Right ventricle myocardium superior (tissue), 1 donor: ENCODE measurements around the gene SYS1. TPM values are rescaled to one million over a fixed set of nuclear protein-coding genes. Genes with fewer than 3 reads are reported as not detected.
A peak's percentile ranks its signal among the peaks of the same experiment; 100 is the strongest.

ENCODE experiments used
- ATAC-seq: fragments of 200-7000 bp; cut with Tn5 transposase; one replicate; pipeline ENCODE4 v1.9.1; 2020; ENCODE audit warnings: mild to moderate bottlenecking; ENCODE audit not compliant: poor library complexity
- DNase-seq: peaks from one replicate; pipeline ENCODE4 v3.0.0-alpha.2; 2020
- intact Hi-C: fragments of 100-400 bp; cut with DNase I; formaldehyde crosslinking; loops from one replicate; pipeline ENCODE4 v1.11.2; 2022
- long read RNA-seq: library from polyadenylated mRNA; unstranded; transcript quantifications from one replicate; pipeline ENCODE4 v2.0.0, GENCODE V29; 2021
- total RNA-seq: library from RNA; stranded (reverse); fragmentation: NEBNext Ultra II Directional; extraction: Animal tissue kit (Norgen Biotek cat#: 25700); gene quantifications from one replicate; pipeline ENCODE4 v1.2.1, GENCODE V29; 2021
- donor health status: DM: no; HTN: yes; CAD: no; lungs with severe emphysema.

The SYS1 gene
- total RNA-seq: 25.3 TPM
- long read RNA-seq, transcript SYS1-201 (4 exons, 2,862 nt): major isoform, 82 of 86 reads
- long read RNA-seq, partial matches to known transcripts: 0 of 86 reads
- long read RNA-seq, other reads (novel, unspliced or antisense): 1 of 86 reads

DNA sequence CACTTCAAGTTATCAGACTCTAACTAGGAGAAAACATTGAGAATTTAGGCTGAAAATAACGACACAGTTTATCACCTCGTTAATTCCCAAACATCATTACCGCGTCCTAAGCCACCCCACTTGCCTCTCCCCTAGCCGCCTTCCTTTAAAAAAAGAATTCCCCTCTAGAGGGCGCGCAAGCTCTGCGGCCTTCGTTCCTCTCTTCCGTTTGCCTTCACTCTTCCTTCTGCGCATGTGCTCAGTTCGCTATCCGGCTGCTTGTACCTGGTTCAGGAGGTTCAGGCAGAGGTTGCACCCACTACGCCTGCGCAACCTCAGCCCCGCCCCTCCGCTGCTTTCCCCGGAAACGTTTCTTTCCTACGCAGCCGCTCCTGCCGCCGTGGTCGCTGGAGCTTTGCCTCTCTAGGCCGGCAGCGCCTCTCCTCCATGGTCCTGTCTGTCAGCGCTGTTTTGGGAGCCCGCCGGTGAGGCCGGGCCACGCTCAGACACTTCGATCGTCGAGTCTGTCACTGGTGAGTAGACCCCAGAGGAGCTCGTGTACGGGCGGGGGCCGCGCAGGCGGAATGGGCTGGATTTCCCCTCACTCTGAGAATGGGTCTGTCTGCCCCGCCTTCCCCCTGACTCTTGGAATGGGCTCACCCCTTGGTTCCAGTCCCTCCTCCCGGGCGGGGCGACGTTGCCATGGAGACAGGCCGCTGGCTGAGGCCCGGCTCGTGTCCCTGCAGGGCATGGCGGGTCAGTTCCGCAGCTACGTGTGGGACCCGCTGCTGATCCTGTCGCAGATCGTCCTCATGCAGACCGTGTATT is at the start of gene SYS1:
TSS of gene SYS1 (plus strand) at position 353 of the 807 bp plus-strand sequence. CDS start at position 729, 376 bp downstream.
- intact Hi-C loops: no loop called here

DNA sequence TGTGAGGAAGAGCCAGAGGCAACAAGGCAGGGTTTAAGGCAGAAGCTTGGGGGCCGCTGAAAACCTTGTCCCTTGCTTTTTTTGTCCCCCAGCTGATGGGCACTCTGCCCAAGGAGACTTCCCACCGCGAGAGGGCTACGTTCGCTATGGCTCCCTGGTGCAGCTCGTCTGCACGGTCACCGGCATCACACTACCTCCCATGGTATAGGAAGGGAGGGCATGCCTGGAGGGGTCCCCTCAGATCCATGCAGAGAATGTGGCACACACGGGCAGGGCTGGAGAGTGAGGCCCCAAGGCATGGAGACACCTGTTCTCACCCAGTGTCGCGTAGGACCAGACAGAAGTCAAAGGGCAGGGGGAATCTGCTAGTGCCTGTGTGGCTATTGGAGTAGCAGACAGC is 49.0 kb upstream of the SYS1 start:
- ATAC-seq (no peak), DNase-seq (no peak)
- intact Hi-C loops: no loop called here

More for the DNA sequence above, at the start of gene SYS1:
- DNase-seq (peak; percentile 99), ATAC-seq (peak; percentile 91)

DNA sequence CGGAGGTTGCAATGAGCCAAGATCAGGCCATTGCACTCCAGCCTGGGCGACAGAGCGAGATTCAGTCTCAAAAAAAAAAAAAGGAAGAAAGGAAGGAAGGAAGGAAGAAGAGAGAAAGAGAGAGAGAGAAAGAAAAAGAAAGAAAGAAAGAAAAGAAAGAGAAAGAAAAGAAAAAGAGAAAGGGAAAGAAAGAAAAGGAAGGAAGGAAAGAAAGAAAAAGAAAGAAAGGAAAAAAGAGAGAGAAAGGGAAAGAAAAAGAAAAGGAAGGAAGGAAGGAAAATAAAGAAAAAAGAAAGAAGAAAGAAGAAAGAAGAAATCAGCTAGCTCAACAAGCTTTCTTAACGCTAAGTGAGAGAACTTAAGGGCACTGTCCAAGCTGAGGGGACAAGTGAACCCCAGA is 47.3 kb upstream of the SYS1 start:
- intact Hi-C loops: no loop called here
- ATAC-seq: no peak

DNA sequence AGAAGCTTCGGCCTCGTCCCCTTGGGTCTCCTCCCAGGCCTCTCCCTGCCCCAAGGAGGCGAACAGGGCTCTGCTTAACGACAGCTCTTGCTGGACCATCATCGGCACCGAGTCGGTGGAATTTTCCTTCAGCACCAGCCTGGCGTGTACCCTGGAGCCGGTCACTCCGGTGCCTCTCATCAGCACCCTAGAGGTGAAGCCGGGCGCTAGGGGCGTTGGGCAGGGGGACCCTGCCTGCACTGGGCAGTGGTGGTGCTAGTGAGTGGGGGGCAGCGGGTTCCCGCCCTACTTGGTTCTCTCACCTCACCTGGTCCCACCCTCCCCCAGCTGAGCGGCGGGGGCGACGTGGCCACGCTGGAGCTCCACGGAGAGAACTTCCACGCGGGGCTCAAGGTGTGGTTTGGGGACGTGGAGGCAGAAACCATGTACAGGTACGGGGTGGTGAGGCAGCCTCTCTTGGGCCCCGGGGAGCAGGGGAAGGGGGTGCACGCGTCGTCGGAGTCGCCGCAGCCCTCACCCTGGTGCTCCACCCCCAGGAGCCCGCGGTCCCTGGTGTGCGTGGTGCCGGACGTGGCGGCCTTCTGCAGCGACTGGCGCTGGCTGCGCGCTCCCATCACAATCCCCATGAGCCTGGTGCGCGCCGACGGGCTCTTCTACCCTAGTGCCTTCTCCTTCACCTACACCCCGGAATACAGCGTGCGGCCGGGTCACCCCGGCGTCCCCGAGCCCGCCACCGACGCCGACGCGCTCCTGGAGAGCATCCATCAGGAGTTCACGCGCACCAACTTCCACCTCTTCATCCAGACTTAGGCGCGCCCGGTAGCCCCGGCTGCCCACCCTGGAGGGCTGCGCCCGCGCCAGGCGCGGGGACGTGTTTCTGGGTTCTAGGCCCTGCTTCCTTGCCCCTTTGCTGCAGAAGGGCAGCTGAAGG is 46.5 kb upstream of the SYS1 start:
- DNase-seq (no peak), ATAC-seq (no peak)
- intact Hi-C loops: no loop called here

More for the DNA sequence above, 47.3 kb upstream of the SYS1 start:
- no peak for DNase-seq

DNA sequence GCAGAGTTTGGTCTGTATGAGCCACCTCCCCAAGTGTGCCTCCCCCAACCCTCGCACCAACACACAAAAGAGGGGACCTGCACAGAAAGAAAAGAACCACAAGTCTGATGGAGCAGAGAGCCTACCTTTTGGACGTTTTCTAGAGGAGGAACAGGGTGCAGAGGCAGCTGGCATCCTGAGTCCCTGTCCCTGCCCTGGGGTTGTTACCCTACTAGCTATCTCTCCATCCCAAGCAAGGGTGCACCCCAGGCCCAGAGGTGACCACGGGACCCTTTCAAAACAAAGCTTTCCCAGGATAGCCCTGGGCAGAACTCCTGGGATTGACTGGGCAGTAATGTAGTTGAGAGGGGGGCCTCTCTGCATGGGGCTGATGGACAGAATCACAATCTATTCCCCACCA is 45.1 kb upstream of the SYS1 start:
- intact Hi-C loops: loop anchor here (2.0 kb wide), 2 partner anchors 119 to 453 kb away; no protein-coding TSS in a partner anchor
- no peak for ATAC-seq
- no peak for DNase-seq

DNA sequence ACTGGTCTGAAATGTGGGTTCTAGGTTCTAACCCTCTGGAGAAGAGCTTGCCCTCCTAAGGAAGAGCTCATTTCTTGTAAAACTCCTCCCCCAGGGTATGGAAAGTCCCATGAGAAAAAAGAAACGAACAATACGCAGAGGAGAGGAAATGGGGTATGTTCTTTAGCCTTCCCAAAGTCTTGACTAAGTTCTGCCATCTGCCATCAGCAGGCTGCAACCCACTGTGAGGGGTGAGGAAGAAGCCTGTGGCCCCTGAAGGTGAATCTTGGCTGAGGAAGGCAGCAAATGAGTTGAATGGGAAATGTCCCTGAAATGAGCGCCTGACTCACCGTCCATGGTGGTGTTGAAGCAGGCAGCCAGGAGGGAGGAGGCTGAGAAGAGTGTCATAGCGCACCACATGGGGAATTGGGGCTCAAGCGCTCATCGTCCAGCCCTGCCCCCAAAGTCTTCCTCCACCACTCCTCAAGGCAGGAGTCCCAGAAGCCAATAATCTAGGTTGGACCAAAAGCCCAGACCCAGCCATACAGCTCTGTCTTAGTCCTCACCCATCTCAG is 44.5 kb upstream of the SYS1 start:
- intact Hi-C loops: loop anchor here (2.0 kb wide), 2 partner anchors 118 to 452 kb away; no protein-coding TSS in a partner anchor
- ATAC-seq: no peak
- DNase-seq: no peak

DNA sequence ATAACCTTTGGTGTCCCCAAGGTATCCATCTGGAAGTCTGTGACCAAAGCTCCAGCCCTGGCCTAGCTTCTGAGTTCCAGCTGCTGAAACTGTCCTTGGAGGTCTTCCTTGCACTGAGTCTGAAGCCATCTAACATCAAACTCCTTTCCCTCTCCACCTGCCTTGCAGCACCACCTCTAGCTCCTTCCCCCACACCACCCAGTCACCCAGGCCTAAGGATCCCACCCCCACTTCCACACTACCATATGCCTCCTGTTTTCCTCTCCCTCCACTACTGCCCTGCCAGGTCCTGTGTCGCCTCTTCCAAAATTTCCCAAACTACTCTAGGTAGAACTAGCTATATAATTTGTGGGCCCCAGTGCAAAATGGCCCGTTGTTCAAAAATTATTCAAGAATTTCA is 44.0 kb upstream of the SYS1 start:
- ATAC-seq: no peak
- intact Hi-C loops: loop anchor here (2.0 kb wide), 2 partner anchors 118 to 452 kb away; no protein-coding TSS in a partner anchor
- DNase-seq: no peak

DNA sequence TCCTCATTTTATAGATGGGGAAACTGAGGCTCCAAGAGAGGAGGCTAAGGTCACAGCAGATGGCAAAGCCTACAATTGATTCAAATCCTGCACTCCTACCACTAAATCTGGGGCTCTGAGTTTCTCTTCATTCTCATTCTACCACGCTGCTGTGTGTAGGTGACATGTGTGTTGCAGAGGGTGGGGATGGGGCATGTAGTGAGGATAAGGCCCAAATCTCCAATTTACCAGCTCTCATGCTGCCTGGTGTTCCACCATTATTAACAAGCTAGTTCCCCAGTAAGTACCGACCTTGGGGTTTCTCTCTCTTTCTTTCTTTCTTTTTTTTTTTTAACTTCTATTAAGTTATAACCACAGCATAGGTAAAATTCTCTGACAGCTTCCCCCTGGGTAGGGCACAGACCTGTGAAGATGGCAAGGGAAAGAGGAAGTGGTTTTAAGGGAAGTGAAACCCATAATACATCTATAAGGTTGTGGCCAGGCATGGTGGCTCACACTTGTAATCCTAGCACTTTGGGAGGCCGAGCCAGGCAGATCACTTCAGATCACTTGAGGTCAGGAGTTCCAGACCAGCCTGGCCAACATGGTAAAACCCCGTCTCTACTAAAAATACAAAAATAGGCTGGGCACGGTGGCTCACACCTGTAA is 41.9 kb upstream of the SYS1 start:
- intact Hi-C loops: no loop called here
- ATAC-seq: no peak
- no peak for DNase-seq

DNA sequence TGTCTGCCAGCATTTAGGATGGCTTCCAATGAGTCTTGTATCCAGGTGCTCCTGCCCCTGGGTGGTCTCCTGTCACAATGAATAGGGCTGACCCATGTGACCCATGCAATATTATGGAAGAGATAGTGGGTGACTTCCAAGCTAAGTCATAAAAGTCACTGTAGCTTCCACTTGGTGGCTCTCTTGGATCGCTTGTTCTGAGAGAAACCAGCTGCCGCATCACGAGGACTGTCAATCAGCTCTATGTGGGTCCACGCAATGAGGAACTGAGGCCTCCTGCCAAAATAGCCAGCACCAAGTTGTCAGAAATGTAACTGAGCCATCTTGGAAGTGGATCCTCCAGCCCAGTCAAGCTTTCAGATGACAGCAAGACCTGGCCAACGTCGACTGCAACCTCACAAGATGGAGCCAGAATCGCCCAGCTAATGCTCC is 40.0 kb upstream of the SYS1 start:
- DNase-seq (no peak), ATAC-seq (peak; percentile 83)
- intact Hi-C loops: no loop called here

DNA sequence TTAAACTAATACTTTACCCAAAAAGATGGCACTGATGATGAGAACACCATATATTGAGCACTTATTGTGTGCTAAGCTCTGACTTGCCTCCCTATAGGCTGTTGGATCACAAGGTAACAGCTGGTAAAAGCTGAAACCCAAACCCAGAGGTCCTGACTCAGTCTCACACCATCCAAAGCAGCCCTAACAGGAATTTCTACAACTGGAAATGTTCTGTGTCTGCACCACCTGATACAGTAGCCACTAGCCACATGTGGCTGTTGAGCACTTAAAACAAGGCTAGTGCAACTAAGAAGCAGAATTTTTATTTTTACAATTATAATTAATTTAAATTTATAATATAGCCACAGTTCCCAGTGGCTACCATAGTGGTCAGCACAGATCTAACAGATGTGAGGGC is 39.2 kb upstream of the SYS1 start:
- ATAC-seq (no peak), DNase-seq (no peak)
- intact Hi-C loops: no loop called here

DNA sequence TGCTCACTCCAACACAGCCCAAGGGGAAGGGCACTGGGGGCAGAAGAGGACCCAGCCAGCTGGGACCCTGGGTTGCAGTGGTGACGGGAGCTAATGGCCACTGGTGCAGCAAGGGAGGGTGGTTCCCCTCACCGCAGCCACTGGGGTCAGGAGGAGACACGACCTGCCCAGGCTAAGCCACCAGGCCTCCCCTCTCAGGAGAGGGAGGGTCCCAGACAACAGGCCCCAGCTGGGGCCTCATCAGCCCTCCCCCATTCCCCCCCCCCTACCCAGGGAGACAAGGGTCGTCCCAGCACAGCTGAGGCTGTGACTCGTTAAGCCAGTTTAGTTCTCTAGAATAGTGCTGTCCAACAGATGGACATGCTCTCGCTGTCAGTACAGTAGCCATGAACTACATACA is 37.6 kb upstream of the SYS1 start:
- ATAC-seq (no peak), DNase-seq (no peak)
- intact Hi-C loops: loop anchor here (5.0 kb wide), 1 partner anchor 47 kb away; no protein-coding TSS in a partner anchor

DNA sequence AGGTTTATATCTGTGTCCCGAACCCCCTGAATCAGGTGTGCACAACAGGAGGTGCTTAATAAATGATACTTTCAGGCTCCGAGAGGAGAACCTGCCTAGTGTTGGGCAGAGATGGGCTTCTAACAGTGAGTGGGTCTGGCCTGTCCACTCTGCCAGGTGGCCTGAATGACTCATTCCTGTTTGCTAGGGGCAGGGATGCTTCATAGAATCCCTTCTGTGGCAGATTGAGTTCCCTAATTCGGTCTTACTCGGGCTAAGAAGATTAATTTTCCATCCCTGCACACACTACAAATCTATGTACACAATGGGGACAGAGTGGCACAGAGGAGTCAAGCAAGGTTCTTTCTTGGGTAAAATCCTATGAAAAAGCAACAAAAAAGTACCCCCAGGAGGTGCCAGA is 34.5 kb upstream of the SYS1 start:
- DNase-seq: no peak
- no peak for ATAC-seq
- intact Hi-C loops: loop anchor here (5.0 kb wide), 1 partner anchor 44 kb away; no protein-coding TSS in a partner anchor

DNA sequence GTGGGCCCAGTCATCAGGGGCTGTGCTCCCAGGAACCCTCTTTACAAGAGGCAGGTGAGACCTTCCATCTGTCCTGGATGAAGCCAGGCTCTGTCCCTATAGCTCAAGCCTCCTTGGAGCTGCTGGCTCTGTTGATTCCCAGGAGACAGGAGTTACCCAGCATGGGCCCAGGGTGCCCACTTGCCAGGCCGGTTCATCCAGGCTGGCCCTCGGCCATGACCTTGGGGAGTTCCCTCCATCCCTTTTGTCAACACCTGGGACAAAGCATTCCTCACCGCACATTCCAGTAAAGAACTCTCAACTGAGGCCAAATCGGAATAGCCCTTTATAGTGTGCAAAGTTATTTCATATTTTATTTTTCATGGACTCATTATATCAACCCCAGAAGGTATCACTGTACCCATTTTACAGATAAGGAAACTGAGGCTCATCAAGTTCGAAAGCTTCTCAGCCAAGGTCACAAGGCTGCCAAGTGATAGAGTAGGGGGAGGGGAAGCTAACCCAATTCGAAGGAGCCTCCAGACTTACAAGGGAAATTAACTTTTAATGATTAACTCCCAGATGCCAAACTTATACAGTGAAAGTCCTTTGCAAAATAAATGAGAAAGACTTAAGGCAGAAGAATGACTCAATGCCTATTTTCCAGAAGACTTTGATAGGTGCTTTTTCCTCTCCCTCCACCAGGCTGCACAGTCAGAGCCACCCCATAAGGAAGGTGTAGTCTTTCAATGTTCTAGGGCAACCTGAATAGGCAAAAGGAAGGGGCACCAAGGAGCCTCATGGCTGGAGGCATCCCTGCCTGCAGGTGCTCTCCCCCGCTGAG is 33.2 kb upstream of the SYS1 start:
- DNase-seq: no peak
- intact Hi-C loops: loop anchor here (5.0 kb wide), 1 partner anchor 43 kb away; no protein-coding TSS in a partner anchor

DNA sequence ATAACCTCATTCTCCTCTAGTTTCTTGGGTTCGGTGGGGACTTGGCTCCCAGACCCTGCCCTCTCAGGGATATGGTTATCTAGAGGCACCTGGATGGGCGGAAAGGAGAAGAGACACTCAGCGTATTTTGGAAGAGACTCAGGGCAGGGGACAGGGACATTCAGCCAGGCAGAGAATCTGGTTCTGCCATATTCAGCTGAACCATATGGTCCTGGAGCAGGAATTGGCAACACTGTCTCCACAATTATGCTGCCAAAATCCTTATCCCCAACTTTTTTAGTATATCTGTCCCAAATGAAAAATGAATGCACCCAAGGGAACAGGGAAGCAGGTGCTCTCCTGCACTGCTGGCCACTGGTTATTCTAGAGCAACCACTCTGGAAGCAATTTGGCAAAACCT is 32.5 kb upstream of the SYS1 start:
- intact Hi-C loops: no loop called here
- no peak for ATAC-seq
- DNase-seq: no peak

More for the DNA sequence above, 33.2 kb upstream of the SYS1 start:
- ATAC-seq: no peak

DNA sequence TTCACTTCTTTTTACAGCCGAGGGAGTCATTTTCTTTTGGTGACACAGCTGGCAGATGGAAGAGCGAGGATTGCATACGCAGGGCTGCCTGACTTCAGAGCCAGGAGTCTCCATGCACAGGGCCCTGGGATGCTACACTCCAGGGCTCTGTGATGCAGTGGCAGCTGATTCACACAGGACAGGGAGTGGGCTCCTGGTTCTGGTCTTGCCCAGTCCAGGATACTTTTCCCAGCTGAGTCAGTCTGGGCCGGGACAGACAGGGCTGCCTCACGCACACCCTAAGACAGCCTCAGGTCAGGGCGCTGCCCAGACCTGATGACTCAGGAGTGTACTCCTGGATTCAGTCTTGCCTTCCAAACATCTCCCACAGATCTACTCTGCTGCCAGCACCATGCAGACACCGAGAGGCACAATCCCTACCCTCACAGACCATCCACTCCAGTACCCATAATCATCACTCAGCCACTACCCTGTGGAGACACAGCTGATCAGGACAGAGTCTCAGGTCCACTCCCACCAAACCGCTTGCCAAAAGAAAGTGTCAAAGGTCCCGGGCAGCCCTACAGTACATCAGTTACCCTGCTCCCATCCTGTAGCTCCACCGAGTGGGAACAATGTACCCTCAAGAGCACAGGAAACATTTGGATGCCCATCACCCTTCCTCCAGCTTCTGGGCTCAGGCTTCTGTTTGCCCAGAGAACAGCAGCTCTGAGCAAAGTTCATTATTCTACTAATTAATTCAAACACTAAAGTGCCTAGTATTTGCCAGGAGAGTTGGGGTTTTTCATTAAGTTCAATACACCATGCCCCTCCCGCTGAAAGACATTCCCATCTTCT is 26.2 kb upstream of the SYS1 start:
- peak; percentile 18 for ATAC-seq
- DNase-seq: no peak
- intact Hi-C loops: no loop called here

DNA sequence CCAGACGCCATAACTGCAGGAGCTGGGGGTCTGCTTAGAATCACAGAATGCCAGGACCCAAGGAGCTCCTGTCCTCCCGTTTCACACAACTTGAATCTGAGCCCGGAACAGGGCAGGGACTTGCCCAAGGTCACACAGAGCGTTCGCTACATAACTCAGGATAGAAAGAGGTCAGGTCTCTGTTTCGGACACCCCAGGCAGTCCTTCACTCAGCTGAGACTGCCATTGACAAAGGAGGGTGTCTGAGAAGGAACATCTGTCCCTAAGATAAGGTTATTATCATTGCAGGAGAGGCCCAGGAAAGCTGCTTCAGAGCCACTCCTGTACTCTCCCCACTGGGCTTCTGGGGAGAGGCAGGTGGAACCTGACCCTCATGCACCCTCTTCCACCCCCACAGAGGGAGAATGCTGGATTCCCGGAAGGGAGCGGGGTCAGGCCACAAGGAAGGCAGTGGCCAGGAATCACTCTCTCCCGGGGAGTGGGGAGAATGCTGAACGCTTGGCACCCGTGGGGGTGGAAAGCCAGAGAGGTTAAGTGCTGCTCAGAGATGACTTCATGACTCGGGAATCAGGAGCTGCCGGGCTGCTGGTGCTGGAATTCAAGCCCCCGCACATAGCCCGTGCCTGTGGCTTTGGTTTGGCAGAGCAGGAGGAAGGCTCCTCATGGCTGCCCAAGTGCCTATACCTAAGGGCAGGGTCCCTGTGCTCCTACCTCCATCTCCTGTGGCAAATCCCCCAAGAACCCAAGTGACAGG is 25.4 kb upstream of the SYS1 start:
- DNase-seq (peak; percentile 70), ATAC-seq (peak; percentile 38)
- intact Hi-C loops: no loop called here
